WTC11 (cell line): Measurements from ENCODE around the gene HELZ. TPM values are rescaled to one million over a fixed set of nuclear protein-coding genes. Genes with fewer than 3 reads are reported as not detected.

Experiments
- ATAC-seq: fragments of 200-7000 bp; cut with Tn5 transposase; 2 replicates; pipeline ENCODE4 v1.10.0; 2021; ENCODE audit warnings: mild to moderate bottlenecking, moderate library complexity
- CTCF ChIA-PET: fragments of 300-600 bp; sonication (Branson Sonifier 250); formaldehyde crosslinking; loops from one replicate; lab custom pipeline; 2021; ENCODE audit warnings: antibody characterized with exemption; lab: Charles Lee
- POLR2A ChIA-PET: fragments of 350-600 bp; sonication (Branson Sonifier 250); formaldehyde crosslinking; loops from one replicate; lab custom pipeline; 2021; ENCODE audit warnings: antibody characterized with exemption; lab: Charles Lee
- DNase-seq: peaks from one replicate; pipeline ENCODE4 v3.0.0; 2021; ENCODE audit warnings: low spot score
- H3K27ac Mint-ChIP-seq: 2 replicates; pipeline ENCODE4 v1.8.0; 2021; ENCODE audit warnings: mixed read lengths
- H3K27me3 Mint-ChIP-seq: 2 replicates; pipeline ENCODE4 v1.8.0; 2021; ENCODE audit warnings: low read depth, mild to moderate bottlenecking, moderate library complexity, mixed read lengths
- H3K36me3 Mint-ChIP-seq: 2 replicates; pipeline ENCODE4 v1.8.0; 2021; ENCODE audit warnings: mixed read lengths
- H3K4me1 Mint-ChIP-seq: 2 replicates; pipeline ENCODE4 v1.8.0; 2022; ENCODE audit warnings: mixed read lengths
- H3K4me3 Mint-ChIP-seq: 2 replicates; pipeline ENCODE4 v1.8.0; 2021; ENCODE audit warnings: mild to moderate bottlenecking, moderate library complexity, mixed read lengths
- H3K9me3 Mint-ChIP-seq: 2 replicates; pipeline ENCODE4 v1.8.0; 2021; ENCODE audit warnings: mixed read lengths
- ATF6 ChIP-seq: sonication (generic); formaldehyde crosslinking; IDR thresholded peaks from 2 replicates; pipeline ENCODE4 v1.8.1; 2023; ENCODE audit warnings: mild to moderate bottlenecking, missing genetic modification reagents
- CREM ChIP-seq: sonication (generic); formaldehyde crosslinking; IDR thresholded peaks from 2 replicates; pipeline ENCODE4 v1.8.1; 2022; ENCODE audit warnings: mild to moderate bottlenecking, missing genetic modification reagents, moderate library complexity
- ESRRA ChIP-seq: sonication (generic); formaldehyde crosslinking; IDR thresholded peaks from 2 replicates; pipeline ENCODE4 v1.8.1; 2022; ENCODE audit warnings: mild to moderate bottlenecking, missing genetic modification reagents, borderline replicate concordance
- ETV6 ChIP-seq: sonication (generic); formaldehyde crosslinking; IDR thresholded peaks from 2 replicates; pipeline ENCODE4 v1.8.1; 2022; ENCODE audit warnings: mild to moderate bottlenecking, missing genetic modification reagents
- FOXK1 ChIP-seq: sonication (generic); formaldehyde crosslinking; IDR thresholded peaks from 2 replicates; pipeline ENCODE4 v1.8.0; 2022; ENCODE audit warnings: mild to moderate bottlenecking, moderate library complexity, missing genetic modification reagents
- GRHL2 ChIP-seq: fragments of 250-450 bp; sonication (Bioruptor Pico); IDR thresholded peaks from 2 replicates; pipeline ENCODE4 v1.8.0; 2022; ENCODE audit warnings: mild to moderate bottlenecking, moderate library complexity; ENCODE audit not compliant: insufficient replicate concordance, severe bottlenecking
- MXD4 ChIP-seq: fragments of 250-450 bp; sonication (Bioruptor Pico); IDR thresholded peaks from 2 replicates; pipeline ENCODE4 v1.8.0; 2021; ENCODE audit warnings: mild to moderate bottlenecking, moderate library complexity, borderline replicate concordance
- MYBL2 ChIP-seq: sonication (generic); formaldehyde crosslinking; IDR thresholded peaks from 2 replicates; pipeline ENCODE4 v1.8.1; 2023; ENCODE audit warnings: mild to moderate bottlenecking, moderate library complexity, missing genetic modification reagents
- NR3C1 ChIP-seq: sonication (generic); formaldehyde crosslinking; conservative IDR thresholded peaks from 2 replicates; pipeline ENCODE4 v1.8.1; 2023; ENCODE audit warnings: low read depth, mild to moderate bottlenecking, missing genetic modification reagents
- OVOL2 ChIP-seq: fragments of 250-450 bp; sonication (Bioruptor Pico); IDR thresholded peaks from 2 replicates; pipeline ENCODE4 v1.9.0; 2021; ENCODE audit warnings: mild to moderate bottlenecking, borderline replicate concordance
- SMAD4 ChIP-seq: sonication (generic); formaldehyde crosslinking; IDR thresholded peaks from 2 replicates; pipeline ENCODE4 v1.8.0; 2022; ENCODE audit warnings: mild to moderate bottlenecking, missing genetic modification reagents
- ZNF263 ChIP-seq: sonication (generic); formaldehyde crosslinking; IDR thresholded peaks from 2 replicates; pipeline ENCODE4 v1.8.1; 2022; ENCODE audit warnings: low read depth, mild to moderate bottlenecking, moderate library complexity, missing genetic modification reagents
- ZNF317 ChIP-seq: sonication (generic); formaldehyde crosslinking; IDR thresholded peaks from 2 replicates; pipeline ENCODE4 v1.8.1; 2023; ENCODE audit warnings: low read depth, mild to moderate bottlenecking, moderate library complexity, missing genetic modification reagents, borderline replicate concordance
- ZNF396 ChIP-seq: fragments of 250-450 bp; sonication (Bioruptor Pico); IDR thresholded peaks from 2 replicates; pipeline ENCODE4 v1.8.0; 2021; ENCODE audit warnings: mild to moderate bottlenecking, moderate library complexity, borderline replicate concordance
- ZNF425 ChIP-seq: fragments of 250-450 bp; sonication (Bioruptor Pico); conservative IDR thresholded peaks from 2 replicates; pipeline ENCODE4 v1.9.0; 2021; ENCODE audit warnings: mild to moderate bottlenecking
- ZNF512 ChIP-seq: sonication (generic); formaldehyde crosslinking; IDR thresholded peaks from 2 replicates; pipeline ENCODE4 v1.8.1; 2022; ENCODE audit warnings: missing genetic modification reagents, borderline replicate concordance
- total RNA-seq: library from RNA; stranded (reverse); gene quantifications from 3 replicates; pipeline ENCODE4 v1.2.3, GENCODE V29; 2021
- TF ChIP-seq, protein P1 (sequence below): fragments of 250-450 bp; sonication (Bioruptor Pico); IDR thresholded peaks from 2 replicates; pipeline ENCODE4 v1.9.0; 2021; ENCODE audit warnings: moderate library complexity, mild to moderate bottlenecking, inconsistent platforms, borderline replicate concordance
- TF ChIP-seq, protein P2 (sequence below): sonication (generic); formaldehyde crosslinking; IDR thresholded peaks from 2 replicates; pipeline ENCODE4 v1.8.0; 2023; ENCODE audit warnings: missing genetic modification reagents
- TF ChIP-seq, protein P3 (sequence below): sonication (generic); formaldehyde crosslinking; IDR thresholded peaks from 2 replicates; pipeline ENCODE4 v1.8.0; 2022; ENCODE audit warnings: mild to moderate bottlenecking, missing genetic modification reagents
- TF ChIP-seq, protein P4 (sequence below): sonication (generic); formaldehyde crosslinking; IDR thresholded peaks from 2 replicates; pipeline ENCODE4 v1.8.1; 2022; ENCODE audit warnings: low read depth, mild to moderate bottlenecking, moderate library complexity, missing genetic modification reagents, borderline replicate concordance

HELZ gene
- total RNA-seq, 1 experiment from 2014 or later: 49.1 TPM

DNA sequence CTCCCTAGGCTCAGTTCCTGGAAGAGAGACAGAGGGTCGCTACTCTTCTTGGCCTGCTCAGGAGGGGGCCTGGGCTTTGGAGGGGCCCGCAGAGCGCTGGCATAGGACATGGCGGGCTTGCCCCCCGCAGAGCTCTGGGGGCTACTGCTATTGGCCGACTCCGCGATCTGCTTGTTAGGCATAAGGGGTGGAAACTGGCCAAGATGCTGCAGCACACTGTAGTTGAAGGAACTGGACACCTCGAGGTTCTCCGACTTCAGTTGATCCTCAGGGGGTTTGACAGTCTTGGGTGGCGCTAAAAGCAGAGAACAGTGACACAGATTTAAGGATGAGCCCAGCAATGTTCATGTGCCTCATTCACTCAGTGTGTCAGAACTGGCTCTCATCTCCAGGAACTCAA is 166.7 kb downstream of the HELZ start:
- no peaks in the 10 kb centered on the region for H3K36me3 Mint-ChIP-seq
- no peak for ATAC-seq
- ChIA-PET CTCF (interaction anchor here (1.3 kb wide), 1 partner anchor 62 kb away, joined by 5 read pairs; no protein-coding TSS in a partner anchor), POLR2A (no interaction called here)
- no peak overlapping the region for H3K27ac Mint-ChIP-seq
- DNase-seq: no peak
- no peaks in the 10 kb centered on the region for H3K27me3 Mint-ChIP-seq
- no peaks in the 10 kb centered on the region for H3K4me1 Mint-ChIP-seq
- TF ChIP-seq ETV6 (CRISPR knock-in tag) (no peak), ZNF263 (CRISPR knock-in tag) (no peak), ZNF396 (CRISPR knock-in tag) (no peak), SMAD4 (CRISPR knock-in tag) (no peak), ATF6 (CRISPR knock-in tag) (no peak), ZNF317 (CRISPR knock-in tag) (no peak), OVOL2 (CRISPR knock-in tag) (no peak), NR3C1 (CRISPR knock-in tag) (no peak), ZNF425 (CRISPR knock-in tag) (no peak), MYBL2 (CRISPR knock-in tag) (no peak), GRHL2 (CRISPR knock-in tag) (no peak), MXD4 (CRISPR knock-in tag) (no peak), CREM (CRISPR knock-in tag) (no peak), ESRRA (CRISPR knock-in tag) (no peak), FOXK1 (CRISPR knock-in tag) (no peak), ZNF512 (no peak)
- TF ChIP-seq, protein P1, sequence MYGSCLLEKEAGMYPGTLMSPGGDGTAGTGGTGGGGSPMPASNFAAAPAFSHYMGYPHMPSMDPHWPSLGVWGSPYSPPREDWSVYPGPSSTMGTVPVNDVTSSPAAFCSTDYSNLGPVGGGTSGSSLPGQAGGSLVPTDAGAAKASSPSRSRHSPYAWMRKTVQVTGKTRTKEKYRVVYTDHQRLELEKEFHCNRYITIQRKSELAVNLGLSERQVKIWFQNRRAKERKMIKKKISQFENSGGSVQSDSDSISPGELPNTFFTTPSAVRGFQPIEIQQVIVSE (CRISPR knock-in tag): no peak
- TF ChIP-seq, protein P2, sequence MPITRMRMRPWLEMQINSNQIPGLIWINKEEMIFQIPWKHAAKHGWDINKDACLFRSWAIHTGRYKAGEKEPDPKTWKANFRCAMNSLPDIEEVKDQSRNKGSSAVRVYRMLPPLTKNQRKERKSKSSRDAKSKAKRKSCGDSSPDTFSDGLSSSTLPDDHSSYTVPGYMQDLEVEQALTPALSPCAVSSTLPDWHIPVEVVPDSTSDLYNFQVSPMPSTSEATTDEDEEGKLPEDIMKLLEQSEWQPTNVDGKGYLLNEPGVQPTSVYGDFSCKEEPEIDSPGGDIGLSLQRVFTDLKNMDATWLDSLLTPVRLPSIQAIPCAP (CRISPR knock-in tag): no peak
- TF ChIP-seq, protein P3, sequence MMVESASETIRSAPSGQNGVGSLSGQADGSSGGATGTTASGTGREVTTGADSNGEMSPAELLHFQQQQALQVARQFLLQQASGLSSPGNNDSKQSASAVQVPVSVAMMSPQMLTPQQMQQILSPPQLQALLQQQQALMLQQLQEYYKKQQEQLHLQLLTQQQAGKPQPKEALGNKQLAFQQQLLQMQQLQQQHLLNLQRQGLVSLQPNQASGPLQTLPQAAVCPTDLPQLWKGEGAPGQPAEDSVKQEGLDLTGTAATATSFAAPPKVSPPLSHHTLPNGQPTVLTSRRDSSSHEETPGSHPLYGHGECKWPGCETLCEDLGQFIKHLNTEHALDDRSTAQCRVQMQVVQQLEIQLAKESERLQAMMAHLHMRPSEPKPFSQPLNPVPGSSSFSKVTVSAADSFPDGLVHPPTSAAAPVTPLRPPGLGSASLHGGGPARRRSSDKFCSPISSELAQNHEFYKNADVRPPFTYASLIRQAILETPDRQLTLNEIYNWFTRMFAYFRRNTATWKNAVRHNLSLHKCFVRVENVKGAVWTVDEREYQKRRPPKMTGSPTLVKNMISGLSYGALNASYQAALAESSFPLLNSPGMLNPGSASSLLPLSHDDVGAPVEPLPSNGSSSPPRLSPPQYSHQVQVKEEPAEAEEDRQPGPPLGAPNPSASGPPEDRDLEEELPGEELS (CRISPR knock-in tag): no peak
- TF ChIP-seq, protein P4, sequence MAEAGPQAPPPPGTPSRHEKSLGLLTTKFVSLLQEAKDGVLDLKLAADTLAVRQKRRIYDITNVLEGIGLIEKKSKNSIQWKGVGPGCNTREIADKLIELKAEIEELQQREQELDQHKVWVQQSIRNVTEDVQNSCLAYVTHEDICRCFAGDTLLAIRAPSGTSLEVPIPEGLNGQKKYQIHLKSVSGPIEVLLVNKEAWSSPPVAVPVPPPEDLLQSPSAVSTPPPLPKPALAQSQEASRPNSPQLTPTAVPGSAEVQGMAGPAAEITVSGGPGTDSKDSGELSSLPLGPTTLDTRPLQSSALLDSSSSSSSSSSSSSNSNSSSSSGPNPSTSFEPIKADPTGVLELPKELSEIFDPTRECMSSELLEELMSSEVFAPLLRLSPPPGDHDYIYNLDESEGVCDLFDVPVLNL (CRISPR knock-in tag): no peak
- H3K9me3 Mint-ChIP-seq: no peaks in the 10 kb centered on the region
- H3K4me3 Mint-ChIP-seq: no peak overlapping the region
